IMR-90 (cell line): ENCODE data around the gene FCHSD2. TPM values are rescaled to one million over a fixed set of nuclear protein-coding genes. Genes with fewer than 3 reads are reported as not detected.
"Not testable (repeated sequence)": the region's sequence is repeated elsewhere in the genome, so short reads cannot be mapped to it uniquely, and the experiment has no call there.

Experiments
- ATAC-seq: fragments of 200-7000 bp; cut with Tn5 transposase; 2 replicates; pipeline ENCODE4 v1.9.1; 2020; ENCODE audit warnings: low read depth, mild to moderate bottlenecking, moderate library complexity
- BruUV-seq: library from RNA; stranded (reverse); fragments of 400-500 nt; replicated peaks from 2 replicates; lab custom pipeline; 2021; lab: Mats Ljungman, UMichigan
- CTCF ChIA-PET: fragments of 300-600 bp; formaldehyde crosslinking; extraction: SDS; loops from one replicate; lab custom pipeline; 2021; ENCODE audit warnings: antibody characterized with exemption; lab: Yijun Ruan, JAX
- POLR2A ChIA-PET: fragments of 300-600 bp; sonication (Branson Sonifier 250); formaldehyde crosslinking; loops from one replicate; lab custom pipeline; 2022; ENCODE audit warnings: antibody characterized with exemption; ENCODE audit not compliant: unreplicated experiment; lab: Charles Lee
- DNase-seq: peaks from one replicate; pipeline ENCODE4 v3.0.0; 2013
- H2AFZ ChIP-seq: replicated peaks from 2 replicates; pipeline ENCODE3; 2013; ENCODE audit warnings: low read length, mild to moderate bottlenecking; ENCODE audit not compliant: poor library complexity
- H2AK5ac ChIP-seq: 2 replicates; pipeline ENCODE4 v1.6.1; 2013; ENCODE audit warnings: low read depth, low read length, inconsistent platforms
- H2AK9ac ChIP-seq: replicated peaks from 2 replicates; pipeline ENCODE3; 2013; ENCODE audit warnings: mild to moderate bottlenecking, low read depth, low read length, moderate library complexity; ENCODE audit not compliant: poor library complexity
- H2BK120ac ChIP-seq: 2 replicates; pipeline ENCODE4 v1.6.1; 2013; ENCODE audit warnings: low read depth, low read length, inconsistent platforms
- H2BK15ac ChIP-seq: 3 replicates; pipeline ENCODE4 v1.6.1; 2013; ENCODE audit warnings: low read depth, low read length, inconsistent platforms
- H2BK20ac ChIP-seq: 2 replicates; pipeline ENCODE4 v1.6.1; 2013; ENCODE audit warnings: low read depth, mild to moderate bottlenecking, inconsistent platforms, low read length, moderate library complexity
- H2BK5ac ChIP-seq: 2 replicates; pipeline ENCODE4 v1.6.1; 2013; ENCODE audit warnings: mild to moderate bottlenecking, low read depth, low read length, inconsistent platforms; ENCODE audit not compliant: poor library complexity, severe bottlenecking
- H3K14ac ChIP-seq: replicated peaks from 2 replicates; pipeline ENCODE4 v1.6.1; 2013; ENCODE audit warnings: low read depth, low read length, inconsistent platforms
- H3K18ac ChIP-seq: 2 replicates; pipeline ENCODE4 v1.6.1; 2013; ENCODE audit warnings: low read depth, low read length, control low read depth
- H3K23ac ChIP-seq: 2 replicates; pipeline ENCODE4 v1.6.1; 2013; ENCODE audit warnings: low read depth, low read length, inconsistent platforms
- H3K27ac ChIP-seq: 2 replicates; pipeline ENCODE4 v1.5.1; 2013; ENCODE audit warnings: mild to moderate bottlenecking, control low read depth, low read length; ENCODE audit not compliant: insufficient read depth
- H3K27me3 ChIP-seq: 2 replicates; pipeline ENCODE4 v1.6.1; 2013; ENCODE audit warnings: low read length; ENCODE audit not compliant: control insufficient read depth, insufficient read depth
- H3K36me3 ChIP-seq: 2 replicates; pipeline ENCODE4 v1.6.1; 2013; ENCODE audit warnings: low read length, mixed read lengths; ENCODE audit not compliant: control insufficient read depth, insufficient read depth
- H3K4ac ChIP-seq: 2 replicates; pipeline ENCODE4 v1.6.1; 2013; ENCODE audit warnings: low read depth, low read length, inconsistent platforms
- H3K4me1 ChIP-seq: 2 replicates; pipeline ENCODE4 v1.6.1; 2013; ENCODE audit warnings: low read length, mixed read lengths; ENCODE audit not compliant: control insufficient read depth, insufficient read depth
- H3K4me2 ChIP-seq: 2 replicates; pipeline ENCODE4 v1.6.1; 2013; ENCODE audit warnings: low read depth, mild to moderate bottlenecking, control low read depth, low read length, moderate library complexity
- H3K4me3 ChIP-seq: 2 replicates; pipeline ENCODE4 v1.5.1; 2013; ENCODE audit warnings: low read depth, mild to moderate bottlenecking, control low read depth, low read length, moderate library complexity; ENCODE audit not compliant: insufficient read depth
- H3K56ac ChIP-seq: 2 replicates; pipeline ENCODE4 v1.6.1; 2013; ENCODE audit warnings: low read length, inconsistent platforms; ENCODE audit not compliant: insufficient read depth; ENCODE audit errors: extremely low read depth
- H3K79me1 ChIP-seq, 2 experiments: 2 replicates each; pipeline ENCODE4 v1.6.1; 2013; ENCODE audit warnings: low read length in 2 of 2, inconsistent platforms in 1 of 2, low read depth in 1 of 2
- H3K9ac ChIP-seq: 2 replicates; pipeline ENCODE4 v1.6.1; 2013; ENCODE audit warnings: low read depth, low read length, control low read depth
- H3K9me1 ChIP-seq: 2 replicates; pipeline ENCODE4 v1.6.1; 2013; ENCODE audit warnings: low read length, inconsistent platforms; ENCODE audit not compliant: insufficient read depth
- H3K9me3 ChIP-seq: 2 replicates; pipeline ENCODE4 v1.6.1; 2013; ENCODE audit warnings: low read length; ENCODE audit not compliant: control insufficient read depth, insufficient read depth
- H4K20me1 ChIP-seq: 2 replicates; pipeline ENCODE4 v1.6.1; 2013; ENCODE audit warnings: low read length, inconsistent platforms; ENCODE audit not compliant: insufficient read depth
- H4K5ac ChIP-seq: 2 replicates; pipeline ENCODE4 v1.6.1; 2013; ENCODE audit warnings: mild to moderate bottlenecking, low read depth, low read length, control low read depth
- H4K8ac ChIP-seq, 2 experiments: 2 replicates each; pipeline ENCODE4 v1.6.1; 2013; ENCODE audit warnings: low read depth in 2 of 2, low read length in 2 of 2, control low read depth in 1 of 2, inconsistent platforms in 1 of 2
- H4K91ac ChIP-seq: 2 replicates; pipeline ENCODE4 v1.6.1; 2013; ENCODE audit warnings: low read depth, low read length, inconsistent platforms; ENCODE audit not compliant: insufficient read depth
- WGBS, 2 experiments: methylation state at CpG; one replicate each; pipeline versions ENCODE4 v1.1.5 to v1.1.7; 2013; ENCODE audit warnings: missing lambda C conversion rate in 2 of 2; ENCODE audit not compliant: insufficient read length in 1 of 2; ENCODE audit errors: extremely low coverage in 2 of 2; 5-methylcytosine and 5-hydroxymethylcytosine counted together
- dilution Hi-C: fragments of 300-500 bp; cut with HindIII; formaldehyde crosslinking; loops from one replicate; pipeline ENCODE4 v1.14.3; 2018; ENCODE audit warnings: low sequenced_read_pairs; ENCODE audit not compliant: unreplicated experiment
- in situ Hi-C: fragments of 300-500 bp; cut with MboI; formaldehyde crosslinking; loops from 3 replicates; pipeline ENCODE4 v1.14.3; 2019; ENCODE audit warnings: low sequenced_read_pairs, inconsistent platforms, mixed read lengths
- intact Hi-C: fragments of 100-400 bp; cut with micrococcal nuclease; formaldehyde crosslinking; loops from 2 replicates; pipeline ENCODE4 v1.10.0; 2022
- polyA plus RNA-seq, 3 experiments: library from polyadenylated mRNA; depleted of rRNA; stranded (reverse); fragments of >200 nt; gene quantifications; 2 replicates each; pipeline ENCODE4 v1.2.3, GENCODE V29; 2012; ENCODE audit warnings: low replicate concordance in 1 of 3
- total RNA-seq: library from RNA; depleted of rRNA; stranded (reverse); fragments of >200 nt; gene quantifications from 2 replicates; pipeline ENCODE4 v1.2.3, GENCODE V29; 2012

FCHSD2 gene
- total and polyA plus RNA-seq, 2 of the 4 experiments (the other 2 are of a cell fraction), result 5.9 to 18.7 TPM

- H3K14ac ChIP-seq, H3K27ac ChIP-seq, dilution Hi-C loops, H4K8ac ChIP-seq, H3K18ac ChIP-seq, H3K9me1 ChIP-seq, H3K4ac ChIP-seq, H3K23ac ChIP-seq, H4K20me1 ChIP-seq, H2BK20ac ChIP-seq, H4K5ac ChIP-seq, H3K4me2 ChIP-seq, H2BK5ac ChIP-seq, H2AK5ac ChIP-seq, H4K91ac ChIP-seq, H3K9ac ChIP-seq, H2BK15ac ChIP-seq, H3K27me3 ChIP-seq, H2BK120ac ChIP-seq, intact Hi-C loops, H3K79me1 ChIP-seq, H3K56ac ChIP-seq, H3K36me3 ChIP-seq, POLR2A ChIA-PET, in situ Hi-C loops, H2AK9ac ChIP-seq, H3K4me1 ChIP-seq, DNase-seq, BruUV-seq, H3K4me3 ChIP-seq, ATAC-seq, H2AFZ ChIP-seq: not testable (repeated sequence)
- peaks cover 12% of the 10 kb centered on the region for H3K9me3 ChIP-seq
- 100% methylated on average over 5 of the region's 42 CpGs; no CpG with 5 or more reads in 1 of the 2 experiments for WGBS, 2 experiments
- CTCF ChIA-PET, result interaction anchor here (0.6 kb wide), 1 partner anchor 21 kb away, joined by 3 read pairs; no protein-coding TSS in a partner anchor
Measured at GRCh38 chr11:72909558-72910388, 232.3 kb downstream of the FCHSD2 start.
